GM23338 (cell line): Measurements from ENCODE around the gene COX14. TPM values are rescaled to one million over a fixed set of nuclear protein-coding genes. Genes with fewer than 3 reads are reported as not detected.

Experiments used
- ATAC-seq: fragments of 200-7000 bp; cut with Tn5 transposase; 3 replicates; pipeline ENCODE4 v1.9.1; 2020
- DNase-seq: peaks from one replicate; pipeline ENCODE4 v3.0.0-alpha.2; 2015; ENCODE audit warnings: low spot score
- H2AFZ ChIP-seq: fragments of 200-600 bp; sonication (generic); 2 replicates; pipeline ENCODE4 v1.8.0; 2016; ENCODE audit warnings: antibody characterized with exemption, mild to moderate bottlenecking, moderate library complexity
- H3F3A ChIP-seq: fragments of 200-600 bp; sonication (generic); replicated peaks from 2 replicates; pipeline ENCODE4 v1.8.0; 2017; ENCODE audit warnings: antibody characterized with exemption, mixed run types, low read depth
- H3K27ac ChIP-seq: fragments of 200-600 bp; sonication (generic); 2 replicates; pipeline ENCODE4 v1.6.1; 2016; ENCODE audit warnings: low read depth
- H3K27me3 ChIP-seq: fragments of 200-600 bp; sonication (generic); 2 replicates; pipeline ENCODE4 v1.8.0; 2016; ENCODE audit warnings: mild to moderate bottlenecking, mixed run types, moderate library complexity; ENCODE audit not compliant: insufficient read depth
- H3K36me3 ChIP-seq: fragments of 200-600 bp; sonication (generic); 2 replicates; pipeline ENCODE4 v1.8.0; 2016; ENCODE audit warnings: mild to moderate bottlenecking; ENCODE audit not compliant: insufficient read depth
- H3K4me1 ChIP-seq: fragments of 200-600 bp; sonication (generic); 2 replicates; pipeline ENCODE4 v1.8.0; 2016; ENCODE audit warnings: mild to moderate bottlenecking, moderate library complexity; ENCODE audit not compliant: insufficient read depth
- H3K4me2 ChIP-seq: fragments of 200-600 bp; sonication (generic); 2 replicates; pipeline ENCODE4 v1.7.1; 2017; ENCODE audit warnings: mixed run types
- H3K4me3 ChIP-seq: fragments of 200-600 bp; sonication (generic); 2 replicates; pipeline ENCODE4 v1.6.1; 2016; ENCODE audit warnings: mixed run types
- H3K79me2 ChIP-seq: fragments of 200-600 bp; sonication (generic); replicated peaks from 2 replicates; pipeline ENCODE4 v1.8.0; 2017; ENCODE audit warnings: mild to moderate bottlenecking; ENCODE audit not compliant: insufficient read depth
- H3K9me2 ChIP-seq: fragments of 200-600 bp; sonication (generic); 2 replicates; pipeline ENCODE4 v1.8.0; 2017; ENCODE audit not compliant: insufficient read depth
- H4K20me1 ChIP-seq: fragments of 200-600 bp; sonication (generic); replicated peaks from 2 replicates; pipeline ENCODE4 v1.8.0; 2017; ENCODE audit warnings: mild to moderate bottlenecking; ENCODE audit not compliant: insufficient read depth
- H3K27ac Mint-ChIP-seq: 2 replicates; pipeline ENCODE4 v1.8.0; 2020; ENCODE audit warnings: inconsistent platforms, mild to moderate bottlenecking, moderate library complexity, mixed read lengths
- H3K27me3 Mint-ChIP-seq: 3 replicates; pipeline ENCODE4 v1.8.0; 2022; ENCODE audit warnings: low read depth, mild to moderate bottlenecking, moderate library complexity, mixed read lengths, inconsistent platforms; ENCODE audit not compliant: insufficient read depth, poor library complexity
- H3K36me3 Mint-ChIP-seq: 3 replicates; pipeline ENCODE4 v1.8.0; 2021; ENCODE audit warnings: low read depth, mild to moderate bottlenecking, inconsistent platforms, moderate library complexity, mixed read lengths
- H3K4me1 Mint-ChIP-seq: 3 replicates; pipeline ENCODE4 v1.8.0; 2020; ENCODE audit warnings: mild to moderate bottlenecking, inconsistent platforms, mixed read lengths
- H3K4me3 Mint-ChIP-seq: 3 replicates; pipeline ENCODE4 v1.8.0; 2021; ENCODE audit warnings: moderate library complexity, mild to moderate bottlenecking, inconsistent platforms, mixed read lengths
- H3K9me3 Mint-ChIP-seq: 3 replicates; pipeline ENCODE4 v1.8.0; 2020; ENCODE audit warnings: moderate library complexity, mild to moderate bottlenecking, inconsistent platforms, mixed read lengths
- CREB1 ChIP-seq: fragments of 250-450 bp; sonication (Bioruptor Pico); IDR thresholded peaks from 2 replicates; pipeline ENCODE4 v1.5.0; 2020; ENCODE audit warnings: low read depth, mild to moderate bottlenecking, moderate library complexity
- EZH2 ChIP-seq: fragments of 200-600 bp; sonication (generic); IDR thresholded peaks from one replicate; pipeline ENCODE4 v1.8.0; 2017; ENCODE audit warnings: antibody characterized with exemption, mild to moderate bottlenecking, low read depth; ENCODE audit not compliant: unreplicated experiment
- EZH2phosphoT487 ChIP-seq: fragments of 200-600 bp; sonication (generic); IDR thresholded peaks from one replicate; pipeline ENCODE4 v1.8.1; 2018; ENCODE audit warnings: antibody characterized with exemption; ENCODE audit not compliant: unreplicated experiment
- JUNB ChIP-seq: IDR thresholded peaks from one replicate; pipeline ENCODE4 v1.6.1; 2016; ENCODE audit warnings: antibody characterized with exemption; ENCODE audit not compliant: unreplicated experiment
- NANOG ChIP-seq: IDR thresholded peaks from 2 replicates; pipeline ENCODE4 v1.6.1; 2016; ENCODE audit warnings: antibody characterized with exemption, borderline replicate concordance
- POLR2AphosphoS5 ChIP-seq: IDR thresholded peaks from 2 replicates; pipeline ENCODE4 v1.6.1; 2016; ENCODE audit warnings: antibody characterized with exemption, low read depth
- REST ChIP-seq: IDR thresholded peaks from one replicate; pipeline ENCODE4 v1.6.1; 2018; ENCODE audit warnings: antibody characterized with exemption; ENCODE audit not compliant: unreplicated experiment
- STAT1 ChIP-seq: IDR thresholded peaks from one replicate; pipeline ENCODE4 v1.6.1; 2016; ENCODE audit warnings: antibody characterized with exemption; ENCODE audit not compliant: unreplicated experiment
- ZNF331 ChIP-seq: fragments of 250-450 bp; sonication (Bioruptor Pico); IDR thresholded peaks from 2 replicates; pipeline ENCODE4 v1.5.0; 2020; ENCODE audit warnings: low read depth, mild to moderate bottlenecking, moderate library complexity
- polyA plus RNA-seq: library from polyadenylated mRNA; unstranded; fragments of >200 nt; fragmentation: Nextera tagmentation; extraction: Ambion mirVana; gene quantifications from 2 replicates; pipeline ENCODE4 v1.2.1, GENCODE V29; 2016
- total RNA-seq: library from RNA; depleted of rRNA; stranded (reverse); fragments of >200 nt; shearing (Covaris generic); gene quantifications from 2 replicates; pipeline ENCODE4 v1.2.3, GENCODE V29; 2014
- TF ChIP-seq, protein P1 (sequence below), 2 experiments: fragments of 200-600 bp in 1 of 2; sonication (generic) in 1 of 2; conservative IDR thresholded peaks; 2 replicates each; pipeline versions ENCODE4 v1.5.1 to v1.6.1; 2016 to 2017; ENCODE audit warnings: antibody characterized with exemption in 2 of 2, low read depth in 2 of 2, mild to moderate bottlenecking in 2 of 2, moderate library complexity in 1 of 2

The COX14 gene
- total and polyA plus RNA-seq, 2 experiments from 2014 or later, result 43.7 to 73.5 TPM

GRCh38 chr12:50088577-50089335 is 23.3 kb upstream of the COX14 start:
- peaks cover 18% of the 10 kb centered on the region for H4K20me1 ChIP-seq
- peak; percentile 4; the same call in 1 of the 3 replicates for ATAC-seq
- peaks cover 27% of the 10 kb centered on the region for H3K79me2 ChIP-seq
- Mint-ChIP-seq H3K4me3 (no peak overlapping the region; the same call in 2 of the 3 replicates), H3K27ac (no peak overlapping the region), H3K9me3 (no peaks in the 10 kb centered on the region; the same call in 2 of the 3 replicates), H3K36me3 (peaks cover 80% of the 10 kb centered on the region), H3K27me3 (no peaks in the 10 kb centered on the region), H3K4me1 (peaks cover 14% of the 10 kb centered on the region; the same call in 2 of the 3 replicates)
- DNase-seq, result peak; percentile 83
- H3K9me2 ChIP-seq, result no peaks in the 10 kb centered on the region
- H3K27me3 ChIP-seq, result no peaks in the 10 kb centered on the region
- TF ChIP-seq ZNF331 (CRISPR knock-in tag) (no peak), EZH2 (no peak), NANOG (no peak)
- TF ChIP-seq, protein P1, sequence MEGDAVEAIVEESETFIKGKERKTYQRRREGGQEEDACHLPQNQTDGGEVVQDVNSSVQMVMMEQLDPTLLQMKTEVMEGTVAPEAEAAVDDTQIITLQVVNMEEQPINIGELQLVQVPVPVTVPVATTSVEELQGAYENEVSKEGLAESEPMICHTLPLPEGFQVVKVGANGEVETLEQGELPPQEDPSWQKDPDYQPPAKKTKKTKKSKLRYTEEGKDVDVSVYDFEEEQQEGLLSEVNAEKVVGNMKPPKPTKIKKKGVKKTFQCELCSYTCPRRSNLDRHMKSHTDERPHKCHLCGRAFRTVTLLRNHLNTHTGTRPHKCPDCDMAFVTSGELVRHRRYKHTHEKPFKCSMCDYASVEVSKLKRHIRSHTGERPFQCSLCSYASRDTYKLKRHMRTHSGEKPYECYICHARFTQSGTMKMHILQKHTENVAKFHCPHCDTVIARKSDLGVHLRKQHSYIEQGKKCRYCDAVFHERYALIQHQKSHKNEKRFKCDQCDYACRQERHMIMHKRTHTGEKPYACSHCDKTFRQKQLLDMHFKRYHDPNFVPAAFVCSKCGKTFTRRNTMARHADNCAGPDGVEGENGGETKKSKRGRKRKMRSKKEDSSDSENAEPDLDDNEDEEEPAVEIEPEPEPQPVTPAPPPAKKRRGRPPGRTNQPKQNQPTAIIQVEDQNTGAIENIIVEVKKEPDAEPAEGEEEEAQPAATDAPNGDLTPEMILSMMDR (conservative IDR thresholded peaks at IDR 0.05; ENCODE audit: low read depth in 2 of 2), result peak; percentile 74 to 78
- no peak overlapping the region for H3K4me3 ChIP-seq
- H3K4me1 ChIP-seq, result peaks cover 5% of the 10 kb centered on the region
- no peak overlapping the region for H3K4me2 ChIP-seq
- peaks cover 31% of the 10 kb centered on the region for H3F3A ChIP-seq
- no peak overlapping the region for H3K27ac ChIP-seq
- no peak overlapping the region for H2AFZ ChIP-seq
- peaks cover 65% of the 10 kb centered on the region for H3K36me3 ChIP-seq

DNA sequence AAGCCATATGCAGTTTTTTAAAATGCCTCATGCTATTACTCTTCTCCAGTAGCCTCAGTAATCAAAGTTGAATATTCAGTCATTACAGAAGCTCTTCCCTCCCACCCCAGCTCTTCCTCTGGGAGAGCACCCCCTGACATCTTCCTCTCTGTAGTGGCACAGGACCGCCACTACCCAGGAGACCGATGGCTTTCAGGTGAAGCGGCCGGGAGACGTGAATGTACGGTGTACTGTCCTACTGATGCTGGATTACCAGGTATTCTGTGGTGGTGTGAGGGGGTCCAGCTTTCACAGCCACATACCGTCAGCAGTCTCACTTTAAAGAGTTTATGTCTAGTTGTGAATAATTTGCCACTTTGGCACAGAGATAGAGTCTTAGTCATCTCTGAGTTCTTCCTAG is 22.3 kb upstream of the COX14 start:
- Histone ChIP-seq H3K79me2 (peaks cover 18% of the 10 kb centered on the region), H2AFZ (no peak overlapping the region), H3K27ac (no peak overlapping the region), H4K20me1 (peaks cover 21% of the 10 kb centered on the region), H3K9me2 (no peaks in the 10 kb centered on the region), H3K4me1 (no peaks in the 10 kb centered on the region; the same call in 1 of the 2 replicates), H3K27me3 (no peaks in the 10 kb centered on the region), H3K4me2 (no peak overlapping the region), H3K4me3 (no peak overlapping the region), H3F3A (peaks cover 31% of the 10 kb centered on the region), H3K36me3 (peaks cover 74% of the 10 kb centered on the region)
- no peaks in the 10 kb centered on the region for H3K9me3 Mint-ChIP-seq
- H3K36me3 Mint-ChIP-seq, result peaks cover 90% of the 10 kb centered on the region
- H3K4me1 Mint-ChIP-seq, result peaks cover 14% of the 10 kb centered on the region; the same call in 2 of the 3 replicates
- TF ChIP-seq ZNF331 (CRISPR knock-in tag) (no peak), POLR2AphosphoS5 (no peak), JUNB (no peak), CREB1 (CRISPR knock-in tag) (no peak), EZH2phosphoT487 (no peak)
- ATAC-seq (no peak), DNase-seq (no peak)
- no peaks in the 10 kb centered on the region for H3K27me3 Mint-ChIP-seq
- no peak overlapping the region for H3K27ac Mint-ChIP-seq
- H3K4me3 Mint-ChIP-seq, result no peak overlapping the region

DNA sequence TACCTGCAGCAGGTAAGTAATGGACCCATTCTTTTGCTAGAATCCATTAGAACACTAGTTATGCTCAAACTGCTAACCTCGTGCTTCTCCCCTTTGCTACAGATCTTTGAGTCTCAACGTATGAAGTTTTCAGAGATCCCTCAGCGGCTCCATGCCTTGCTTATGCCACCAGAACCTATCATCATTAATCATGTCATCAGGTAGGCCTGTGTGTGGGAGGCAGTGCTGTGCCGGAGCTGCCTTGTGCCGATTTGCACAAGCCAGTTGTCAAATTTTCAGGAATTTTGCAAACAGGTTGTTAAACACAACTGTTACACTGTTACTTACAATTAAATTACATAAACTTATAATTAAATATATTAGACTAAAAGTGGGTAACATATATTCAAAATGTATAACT is 21.6 kb upstream of the COX14 start:
- H3K27me3 ChIP-seq, result no peaks in the 10 kb centered on the region
- Mint-ChIP-seq H3K9me3 (no peaks in the 10 kb centered on the region), H3K36me3 (peaks cover 97% of the 10 kb centered on the region), H3K4me3 (no peak overlapping the region), H3K4me1 (peaks cover 14% of the 10 kb centered on the region; the same call in 2 of the 3 replicates), H3K27ac (no peak overlapping the region), H3K27me3 (no peaks in the 10 kb centered on the region)
- H3K4me3 ChIP-seq, result no peak overlapping the region
- no peak overlapping the region for H2AFZ ChIP-seq
- peaks cover 31% of the 10 kb centered on the region for H3F3A ChIP-seq
- peaks cover 78% of the 10 kb centered on the region for H3K36me3 ChIP-seq
- DNase-seq, result no peak
- H4K20me1 ChIP-seq, result peaks cover 23% of the 10 kb centered on the region
- no peaks in the 10 kb centered on the region; the same call in 1 of the 2 replicates for H3K4me1 ChIP-seq
- H3K9me2 ChIP-seq, result no peaks in the 10 kb centered on the region
- no peak for ATAC-seq
- H3K79me2 ChIP-seq, result peaks cover 18% of the 10 kb centered on the region
- H3K4me2 ChIP-seq, result no peak overlapping the region
- H3K27ac ChIP-seq, result no peak overlapping the region
- TF ChIP-seq POLR2AphosphoS5 (no peak), REST (no peak), EZH2phosphoT487 (no peak), STAT1 (no peak), NANOG (no peak)
- TF ChIP-seq, protein P1 (conservative IDR thresholded peaks at IDR 0.05; ENCODE audit: low read depth in 2 of 2), result no peak
